ENCODE data around the gene HLA-F. TPM values are rescaled to one million over a fixed set of nuclear protein-coding genes. Genes with fewer than 3 reads are reported as not detected.

HLA-F gene
- total RNA-seq, 4 donors from 2014 or later: 213 to 359 (median 299) TPM

- no peaks in the 10 kb centered on the region for H3K36me3 ChIP-seq
- H3K4me3 ChIP-seq: no peak overlapping the region
- no peak overlapping the region for H3K27ac ChIP-seq
- DNase-seq: no peak
- no peaks in the 10 kb centered on the region for H3K27me3 ChIP-seq
- TF ChIP-seq CTCF (IDR thresholded peaks at IDR 0.05) (no peak), POLR2A (IDR thresholded peaks at IDR 0.05) (no peak)
- H3K4me1 ChIP-seq: no peaks in the 10 kb centered on the region
- H3K9me3 ChIP-seq: no peaks in the 10 kb centered on the region
Observed at GRCh38 chr6:29762781-29763214, 39.6 kb downstream of the HLA-F start.

GRCh38 chr6:29763491-29764289, 40.5 kb downstream of the HLA-F start:
- H3K9me3 ChIP-seq: no peaks in the 10 kb centered on the region
- H3K27me3 ChIP-seq: no peaks in the 10 kb centered on the region
- DNase-seq: no peak
- H3K4me1 ChIP-seq: no peaks in the 10 kb centered on the region
- no peak for TF ChIP-seq CTCF (IDR thresholded peaks at IDR 0.05)
- TF ChIP-seq POLR2A (IDR thresholded peaks at IDR 0.05): no peak
- no peaks in the 10 kb centered on the region for H3K36me3 ChIP-seq
- no peak overlapping the region for H3K4me3 ChIP-seq
- no peak overlapping the region for H3K27ac ChIP-seq

- Histone ChIP-seq H3K27ac (no peak overlapping the region), H3K4me1 (no peaks in the 10 kb centered on the region), H3K4me3 (no peak overlapping the region), H3K27me3 (no peaks in the 10 kb centered on the region), H3K9me3 (no peaks in the 10 kb centered on the region), H3K36me3 (no peaks in the 10 kb centered on the region)
- no peak for TF ChIP-seq POLR2A (IDR thresholded peaks at IDR 0.05)
- TF ChIP-seq CTCF (IDR thresholded peaks at IDR 0.05): no peak
- DNase-seq: no peak
Observed at GRCh38 chr6:29764422-29765196, 41.4 kb downstream of the HLA-F start.

- Histone ChIP-seq H3K4me1 (no peaks in the 10 kb centered on the region), H3K27me3 (no peaks in the 10 kb centered on the region), H3K36me3 (no peaks in the 10 kb centered on the region), H3K4me3 (no peak overlapping the region), H3K27ac (no peak overlapping the region), H3K9me3 (no peaks in the 10 kb centered on the region)
- DNase-seq: no peak
- TF ChIP-seq POLR2A (IDR thresholded peaks at IDR 0.05) (no peak), CTCF (IDR thresholded peaks at IDR 0.05) (no peak)
Observed at GRCh38 chr6:29769336-29769735, 46.1 kb downstream of the HLA-F start.

- TF ChIP-seq POLR2A (IDR thresholded peaks at IDR 0.05) (no peak), CTCF (IDR thresholded peaks at IDR 0.05) (no peak)
Observed at GRCh38 chr6:29770306-29770705, 47.1 kb downstream of the HLA-F start.

More at GRCh38 chr6:29770306-29770705, 47.1 kb downstream of the HLA-F start:
- Histone ChIP-seq H3K27ac (no peak overlapping the region), H3K36me3 (no peaks in the 10 kb centered on the region), H3K4me3 (no peak overlapping the region), H3K4me1 (no peaks in the 10 kb centered on the region), H3K9me3 (no peaks in the 10 kb centered on the region), H3K27me3 (no peaks in the 10 kb centered on the region)
- no peak for DNase-seq
